GM23248 (cell line): ENCODE measurements around the gene PEX11B. TPM values are rescaled to one million over a fixed set of nuclear protein-coding genes. Genes with fewer than 3 reads are reported as not detected.

Experiments
- DNase-seq: peaks from one replicate; pipeline ENCODE4 v3.0.0-alpha.2; 2015
- H2AFZ ChIP-seq: fragments of 200-600 bp; sonication (generic); 2 replicates; pipeline ENCODE4 v1.6.1; 2016; ENCODE audit warnings: antibody characterized with exemption
- H3F3A ChIP-seq: fragments of 200-600 bp; sonication (generic); 2 replicates; pipeline ENCODE4 v1.6.1; 2016; ENCODE audit warnings: mild to moderate bottlenecking, antibody characterized with exemption, mixed run types; ENCODE audit not compliant: insufficient read depth
- H3K27ac ChIP-seq: fragments of 200-600 bp; sonication (generic); 2 replicates; pipeline ENCODE4 v1.5.1; 2016; ENCODE audit warnings: mild to moderate bottlenecking
- H3K27me3 ChIP-seq: fragments of 200-600 bp; sonication (generic); replicated peaks from 2 replicates; pipeline ENCODE4 v1.6.1; 2016; ENCODE audit warnings: mild to moderate bottlenecking; ENCODE audit not compliant: insufficient read depth
- H3K36me3 ChIP-seq: fragments of 200-600 bp; sonication (generic); 2 replicates; pipeline ENCODE4 v1.6.1; 2016; ENCODE audit warnings: low read depth, mild to moderate bottlenecking
- H3K4me1 ChIP-seq: fragments of 200-600 bp; sonication (generic); 2 replicates; pipeline ENCODE4 v1.6.1; 2016; ENCODE audit warnings: mild to moderate bottlenecking; ENCODE audit not compliant: insufficient read depth
- H3K4me2 ChIP-seq: fragments of 200-600 bp; sonication (generic); one replicate; pipeline ENCODE4 v1.6.1; 2016; ENCODE audit warnings: mild to moderate bottlenecking; ENCODE audit not compliant: unreplicated experiment
- H3K4me3 ChIP-seq: fragments of 200-600 bp; sonication (generic); 2 replicates; pipeline ENCODE4 v1.5.1; 2016; ENCODE audit warnings: mild to moderate bottlenecking
- H3K79me2 ChIP-seq: fragments of 200-600 bp; sonication (generic); 2 replicates; pipeline ENCODE4 v1.6.1; 2016; ENCODE audit warnings: mild to moderate bottlenecking; ENCODE audit not compliant: insufficient read depth
- H3K9ac ChIP-seq: fragments of 200-600 bp; sonication (generic); 2 replicates; pipeline ENCODE4 v1.6.1; 2016; ENCODE audit warnings: mild to moderate bottlenecking
- H3K9me2 ChIP-seq: fragments of 200-600 bp; sonication (generic); 2 replicates; pipeline ENCODE4 v1.6.1; 2016; ENCODE audit warnings: mixed run types, mild to moderate bottlenecking, moderate library complexity; ENCODE audit not compliant: insufficient read depth
- H3K9me3 ChIP-seq: fragments of 200-600 bp; sonication (generic); one replicate; pipeline ENCODE4 v1.6.1; 2017; ENCODE audit warnings: low read depth
- H4K20me1 ChIP-seq: fragments of 200-600 bp; sonication (generic); 2 replicates; pipeline ENCODE4 v1.6.0; 2016; ENCODE audit not compliant: insufficient read depth
- EZH2 ChIP-seq: fragments of 200-600 bp; sonication (generic); IDR thresholded peaks from 2 replicates; pipeline ENCODE4 v1.6.1; 2018; ENCODE audit warnings: antibody characterized with exemption, mild to moderate bottlenecking; ENCODE audit not compliant: insufficient read depth, poor library complexity, severe bottlenecking
- EZH2phosphoT487 ChIP-seq: fragments of 200-600 bp; sonication (generic); IDR thresholded peaks from 2 replicates; pipeline ENCODE4 v1.6.1; 2018; ENCODE audit warnings: antibody characterized with exemption, moderate library complexity, mild to moderate bottlenecking, low read depth; ENCODE audit not compliant: insufficient read depth
- WGBS, 2 experiments: methylation state at CpG; one replicate each; pipeline ENCODE4 v1.1.6; 2015 to 2017; ENCODE audit warnings: low lambda C conversion rate in 2 of 2, low coverage in 1 of 2; ENCODE audit errors: missing lambda C conversion rate in 2 of 2; 5-methylcytosine and 5-hydroxymethylcytosine counted together
- in situ Hi-C: fragments of 300-500 bp; cut with MboI; formaldehyde crosslinking; loops from 2 replicates; pipeline ENCODE4 v1.15.0; 2020
- polyA plus RNA-seq: library from polyadenylated mRNA; unstranded; fragments of >200 nt; fragmentation: Nextera tagmentation; extraction: Ambion mirVana; gene quantifications from 2 replicates; pipeline ENCODE4 v1.2.1, GENCODE V29; 2016
- total RNA-seq: library from RNA; depleted of rRNA; stranded (reverse); fragments of >200 nt; shearing (Covaris generic); gene quantifications from 2 replicates; pipeline ENCODE4 v1.2.3, GENCODE V29; 2014

The PEX11B gene
- total and polyA plus RNA-seq, 2 experiments from 2014 or later: 32.2 to 37.1 TPM

DNA sequence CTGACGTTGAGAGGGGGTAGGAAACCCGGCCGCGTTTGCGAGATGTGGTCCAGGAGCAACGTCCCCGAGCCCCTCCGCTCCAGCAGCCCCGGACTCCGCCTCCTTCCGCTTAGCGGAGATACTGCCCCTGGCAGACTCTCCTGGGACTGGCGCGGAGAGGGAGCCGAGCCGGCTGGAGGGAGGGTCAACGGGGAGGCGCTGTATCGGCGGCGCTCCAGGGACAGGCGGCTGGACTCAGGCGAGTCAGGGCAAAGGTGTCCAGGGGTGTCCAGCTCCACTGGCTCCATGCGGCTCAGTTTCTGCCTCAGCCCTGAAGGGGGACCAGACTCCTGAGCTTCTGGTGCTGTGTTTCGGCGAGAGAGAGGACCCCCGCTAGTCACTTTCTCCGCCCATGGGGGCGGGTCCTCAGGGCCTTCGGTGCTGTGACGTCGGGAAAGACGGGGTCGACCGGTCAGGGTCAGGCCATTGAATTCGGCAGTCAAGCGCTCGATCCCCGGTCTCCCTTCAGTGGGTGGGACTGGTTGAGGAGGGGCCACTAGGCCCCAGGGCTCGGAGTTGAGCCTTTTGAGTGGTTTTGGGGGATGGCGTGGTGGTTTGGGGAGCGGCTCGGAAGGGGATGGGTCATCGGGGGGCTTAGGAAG is 42.1 kb upstream of the PEX11B start:
- peaks cover 27% of the 10 kb centered on the region for H3K4me1 ChIP-seq
- H3K4me2 ChIP-seq: peak overlapping the region; percentile 89
- H4K20me1 ChIP-seq: no peaks in the 10 kb centered on the region
- peak overlapping the region; percentile 86 for H2AFZ ChIP-seq
- WGBS, 2 experiments: 2 to 3% methylated on average over 32 to 43 of the region's 44 CpGs
- H3F3A ChIP-seq: peaks cover 51% of the 10 kb centered on the region
- H3K9me3 ChIP-seq: no peaks in the 10 kb centered on the region
- H3K9ac ChIP-seq: peak overlapping the region; percentile 66
- H3K9me2 ChIP-seq: no peaks in the 10 kb centered on the region
- DNase-seq: peak; percentile 82
- H3K36me3 ChIP-seq: no peaks in the 10 kb centered on the region
- peak overlapping the region; percentile 92 for H3K4me3 ChIP-seq
- H3K27me3 ChIP-seq: no peaks in the 10 kb centered on the region
- H3K27ac ChIP-seq: 0 out of 2 replicates have a peak overlapping the region, but pooled peaks have one; percentile 2
- in situ Hi-C loops: no loop called here
- peaks cover 24% of the 10 kb centered on the region for H3K79me2 ChIP-seq
- TF ChIP-seq EZH2phosphoT487 (no peak), EZH2 (no peak)

DNA sequence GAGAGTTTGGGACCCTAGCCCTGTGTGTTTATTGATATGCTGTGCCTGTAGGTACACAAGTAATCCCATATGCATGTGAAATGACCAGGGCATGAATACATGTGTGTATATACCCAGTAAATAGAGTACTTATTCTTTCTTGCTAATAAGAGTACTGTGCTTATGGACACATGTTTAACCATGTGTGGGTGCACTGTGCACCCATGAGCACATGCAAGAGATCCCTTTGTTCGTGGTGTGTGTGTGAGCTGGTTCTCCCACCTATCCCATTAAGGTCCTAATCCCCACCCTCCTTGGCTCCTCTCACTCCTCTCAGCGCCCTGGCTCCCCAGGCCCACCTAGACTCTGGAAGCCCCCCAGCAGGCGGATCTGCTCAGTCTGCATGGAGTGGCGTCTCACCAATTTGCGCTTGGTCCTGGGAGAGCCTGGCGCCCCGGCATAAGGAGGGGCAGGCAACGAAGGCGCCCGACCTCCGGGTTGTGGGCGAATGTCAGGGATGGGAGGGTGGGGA is 41.5 kb upstream of the PEX11B start:
- 9 to 10% methylated on average over 10 to 12 of the region's 12 CpGs for WGBS, 2 experiments
- in situ Hi-C loops: no loop called here
- DNase-seq: no peak
- Histone ChIP-seq H3K79me2 (peaks cover 25% of the 10 kb centered on the region), H3K9me2 (no peaks in the 10 kb centered on the region), H3K9ac (no peak overlapping the region; the same call in 1 of the 2 replicates), H3K36me3 (no peaks in the 10 kb centered on the region), H3F3A (peaks cover 55% of the 10 kb centered on the region), H3K4me2 (peak overlapping the region; percentile 89), H3K27ac (no peak overlapping the region), H4K20me1 (no peaks in the 10 kb centered on the region), H3K9me3 (no peaks in the 10 kb centered on the region), H3K4me3 (peak overlapping the region; percentile 92), H2AFZ (peak overlapping the region; percentile 86), H3K27me3 (no peaks in the 10 kb centered on the region), H3K4me1 (peaks cover 33% of the 10 kb centered on the region)
- TF ChIP-seq EZH2phosphoT487 (no peak), EZH2 (no peak)

DNA sequence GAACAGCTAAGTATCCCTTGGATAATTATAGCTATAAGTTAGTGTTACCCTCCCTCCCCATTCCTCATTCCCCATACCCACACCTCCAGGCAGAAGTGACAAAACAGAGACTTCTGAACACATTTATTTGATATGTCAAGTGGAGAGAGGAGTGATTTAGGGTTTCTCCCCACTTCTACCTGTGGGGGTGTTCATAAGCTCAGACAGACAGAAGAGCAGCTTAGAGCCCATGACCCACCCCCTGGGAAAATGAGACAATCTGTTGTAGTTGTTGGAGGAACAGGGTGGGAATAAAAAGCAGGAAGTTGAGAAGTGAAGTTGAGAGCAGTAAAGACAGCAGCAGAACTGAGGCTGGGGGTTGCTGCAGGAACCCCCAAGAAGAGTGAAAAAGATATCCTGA is 40.8 kb upstream of the PEX11B start:
- Histone ChIP-seq H3K27me3 (no peaks in the 10 kb centered on the region), H4K20me1 (no peaks in the 10 kb centered on the region), H3K4me3 (no peak overlapping the region), H3K79me2 (peaks cover 29% of the 10 kb centered on the region), H3K27ac (no peak overlapping the region), H3K4me1 (peaks cover 39% of the 10 kb centered on the region), H2AFZ (no peak overlapping the region), H3K4me2 (no peak overlapping the region), H3K9me2 (no peaks in the 10 kb centered on the region), H3K9ac (no peak overlapping the region), H3K9me3 (no peaks in the 10 kb centered on the region), H3K36me3 (no peaks in the 10 kb centered on the region), H3F3A (peaks cover 55% of the 10 kb centered on the region)
- no peak for TF ChIP-seq EZH2phosphoT487
- no peak for TF ChIP-seq EZH2
- in situ Hi-C loops: no loop called here
- DNase-seq: no peak

GRCh38 chr1:145958734-145959133 is 40.2 kb upstream of the PEX11B start:
- H3F3A ChIP-seq: peaks cover 50% of the 10 kb centered on the region
- H3K36me3 ChIP-seq: no peaks in the 10 kb centered on the region
- DNase-seq: no peak
- TF ChIP-seq EZH2phosphoT487 (no peak), EZH2 (no peak)
- H3K4me2 ChIP-seq: peak overlapping the region; percentile 66
- peak overlapping the region; percentile 88; the same call in 1 of the 2 replicates for H3K27ac ChIP-seq
- no peaks in the 10 kb centered on the region for H3K9me2 ChIP-seq
- no peaks in the 10 kb centered on the region for H4K20me1 ChIP-seq
- in situ Hi-C loops: no loop called here
- H3K79me2 ChIP-seq: peaks cover 35% of the 10 kb centered on the region
- peaks cover 40% of the 10 kb centered on the region for H3K4me1 ChIP-seq
- no peaks in the 10 kb centered on the region for H3K27me3 ChIP-seq
- H3K4me3 ChIP-seq: no peak overlapping the region
- H3K9me3 ChIP-seq: no peaks in the 10 kb centered on the region
- no peak overlapping the region for H2AFZ ChIP-seq
- no peak overlapping the region; the same call in 1 of the 2 replicates for H3K9ac ChIP-seq
